KMS-11 (cell line): ENCODE results near the gene JAK1.

ENCODE experiments used
- H2AFZ ChIP-seq: fragments of 200-600 bp; sonication (generic); 2 replicates; pipeline ENCODE4 v1.6.1; 2016; ENCODE audit warnings: antibody characterized with exemption, mixed run types, low read depth
- H3K27ac ChIP-seq: fragments of 200-600 bp; sonication (generic); 2 replicates; pipeline ENCODE4 v1.6.1; 2016; ENCODE audit warnings: mild to moderate bottlenecking, mixed run types
- H3K27me3 ChIP-seq: fragments of 200-600 bp; sonication (generic); 2 replicates; pipeline ENCODE4 v1.6.1; 2017; ENCODE audit warnings: mild to moderate bottlenecking, low read depth, mixed run types, moderate library complexity; ENCODE audit not compliant: insufficient read depth
- H3K36me3 ChIP-seq: fragments of 200-600 bp; sonication (generic); 2 replicates; pipeline ENCODE4 v1.6.1; 2017; ENCODE audit warnings: mild to moderate bottlenecking, mixed run types; ENCODE audit not compliant: insufficient read depth
- H3K4me1 ChIP-seq: fragments of 200-600 bp; sonication (generic); 2 replicates; pipeline ENCODE4 v1.6.1; 2016; ENCODE audit warnings: mild to moderate bottlenecking, low read depth, mixed run types; ENCODE audit not compliant: poor library complexity, severe bottlenecking
- H3K4me2 ChIP-seq: fragments of 200-600 bp; sonication (generic); 2 replicates; pipeline ENCODE4 v1.7.0; 2016; ENCODE audit warnings: mild to moderate bottlenecking, mixed run types
- H3K4me3 ChIP-seq: fragments of 200-600 bp; sonication (generic); IDR thresholded peaks from 2 replicates; pipeline ENCODE4 v1.6.1; 2017; ENCODE audit warnings: low read depth, low read length, mixed read lengths; ENCODE audit not compliant: insufficient read depth
- H3K79me2 ChIP-seq: fragments of 200-600 bp; sonication (generic); 2 replicates; pipeline ENCODE4 v1.6.1; 2016; ENCODE audit warnings: low read depth, mixed run types; ENCODE audit not compliant: insufficient read depth
- H3K9ac ChIP-seq: fragments of 200-600 bp; sonication (generic); 2 replicates; pipeline ENCODE4 v1.6.1; 2016; ENCODE audit warnings: mild to moderate bottlenecking, mixed run types
- H4K20me1 ChIP-seq: fragments of 200-600 bp; sonication (generic); 2 replicates; pipeline ENCODE4 v1.6.1; 2016; ENCODE audit warnings: mild to moderate bottlenecking, mixed run types; ENCODE audit not compliant: insufficient read depth
- TF ChIP-seq, protein P1 (sequence below): fragments of 200-600 bp; sonication (generic); conservative IDR thresholded peaks from 2 replicates; pipeline ENCODE4 v1.6.1; 2017; ENCODE audit warnings: low read depth, mild to moderate bottlenecking, antibody characterized with exemption, low read length, moderate library complexity, mixed read lengths

Gene JAK1

DNA sequence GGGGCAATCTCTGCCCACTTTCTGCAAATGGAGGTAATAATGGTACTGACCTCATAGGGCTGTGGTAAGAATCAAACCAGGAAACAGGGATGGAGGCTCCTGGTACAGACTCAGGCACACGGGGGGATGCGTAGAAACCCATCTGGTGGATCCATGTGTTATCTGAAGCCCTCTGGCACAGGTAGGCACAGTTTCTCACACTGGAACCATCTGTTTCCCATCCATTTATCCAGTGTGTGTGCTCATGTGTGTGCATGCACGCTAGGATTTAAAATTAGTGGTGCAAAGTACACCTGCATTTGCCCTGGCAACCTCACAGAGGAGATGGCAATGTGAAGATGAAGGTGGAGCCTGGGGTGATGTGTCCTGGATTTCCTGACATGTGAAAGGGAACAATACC is 118.2 kb downstream of the JAK1 start:
- H4K20me1 ChIP-seq: no peaks in the 10 kb centered on the region
- no peaks in the 10 kb centered on the region for H3K36me3 ChIP-seq
- H2AFZ ChIP-seq: no peak overlapping the region
- no peak overlapping the region for H3K9ac ChIP-seq
- TF ChIP-seq, protein P1, sequence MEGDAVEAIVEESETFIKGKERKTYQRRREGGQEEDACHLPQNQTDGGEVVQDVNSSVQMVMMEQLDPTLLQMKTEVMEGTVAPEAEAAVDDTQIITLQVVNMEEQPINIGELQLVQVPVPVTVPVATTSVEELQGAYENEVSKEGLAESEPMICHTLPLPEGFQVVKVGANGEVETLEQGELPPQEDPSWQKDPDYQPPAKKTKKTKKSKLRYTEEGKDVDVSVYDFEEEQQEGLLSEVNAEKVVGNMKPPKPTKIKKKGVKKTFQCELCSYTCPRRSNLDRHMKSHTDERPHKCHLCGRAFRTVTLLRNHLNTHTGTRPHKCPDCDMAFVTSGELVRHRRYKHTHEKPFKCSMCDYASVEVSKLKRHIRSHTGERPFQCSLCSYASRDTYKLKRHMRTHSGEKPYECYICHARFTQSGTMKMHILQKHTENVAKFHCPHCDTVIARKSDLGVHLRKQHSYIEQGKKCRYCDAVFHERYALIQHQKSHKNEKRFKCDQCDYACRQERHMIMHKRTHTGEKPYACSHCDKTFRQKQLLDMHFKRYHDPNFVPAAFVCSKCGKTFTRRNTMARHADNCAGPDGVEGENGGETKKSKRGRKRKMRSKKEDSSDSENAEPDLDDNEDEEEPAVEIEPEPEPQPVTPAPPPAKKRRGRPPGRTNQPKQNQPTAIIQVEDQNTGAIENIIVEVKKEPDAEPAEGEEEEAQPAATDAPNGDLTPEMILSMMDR: no peak
- no peak overlapping the region for H3K4me2 ChIP-seq
- H3K27me3 ChIP-seq: no peaks in the 10 kb centered on the region
- H3K27ac ChIP-seq: no peak overlapping the region
- H3K4me1 ChIP-seq: no peaks in the 10 kb centered on the region
- H3K79me2 ChIP-seq: no peaks in the 10 kb centered on the region
- no peak overlapping the region for H3K4me3 ChIP-seq

DNA sequence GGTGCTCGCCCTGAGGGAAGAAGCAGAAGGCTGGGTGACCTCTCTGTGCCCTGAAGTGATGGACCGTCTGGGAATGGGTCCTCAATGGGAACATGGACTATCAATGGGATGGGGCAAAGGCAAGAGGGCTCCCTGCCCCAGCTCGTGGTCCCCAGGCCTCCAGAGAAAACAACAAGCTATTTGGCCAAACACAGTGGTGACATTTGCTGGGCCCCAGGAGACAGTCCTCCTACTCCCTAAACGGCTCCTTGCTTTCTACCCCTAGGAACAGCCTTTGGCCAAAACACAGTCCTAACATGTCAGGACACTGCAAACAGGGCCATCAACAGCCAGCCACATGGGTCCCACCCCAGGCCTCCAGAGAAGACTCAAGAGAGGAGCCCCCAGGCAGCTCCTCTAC is 118.7 kb downstream of the JAK1 start:
- TF ChIP-seq, protein P1: no peak
- Histone ChIP-seq H2AFZ (no peak overlapping the region), H3K27ac (no peak overlapping the region), H3K9ac (no peak overlapping the region), H3K4me1 (no peaks in the 10 kb centered on the region), H3K27me3 (no peaks in the 10 kb centered on the region), H3K36me3 (no peaks in the 10 kb centered on the region), H3K79me2 (no peaks in the 10 kb centered on the region), H3K4me3 (no peak overlapping the region), H3K4me2 (no peak overlapping the region), H4K20me1 (no peaks in the 10 kb centered on the region)

DNA sequence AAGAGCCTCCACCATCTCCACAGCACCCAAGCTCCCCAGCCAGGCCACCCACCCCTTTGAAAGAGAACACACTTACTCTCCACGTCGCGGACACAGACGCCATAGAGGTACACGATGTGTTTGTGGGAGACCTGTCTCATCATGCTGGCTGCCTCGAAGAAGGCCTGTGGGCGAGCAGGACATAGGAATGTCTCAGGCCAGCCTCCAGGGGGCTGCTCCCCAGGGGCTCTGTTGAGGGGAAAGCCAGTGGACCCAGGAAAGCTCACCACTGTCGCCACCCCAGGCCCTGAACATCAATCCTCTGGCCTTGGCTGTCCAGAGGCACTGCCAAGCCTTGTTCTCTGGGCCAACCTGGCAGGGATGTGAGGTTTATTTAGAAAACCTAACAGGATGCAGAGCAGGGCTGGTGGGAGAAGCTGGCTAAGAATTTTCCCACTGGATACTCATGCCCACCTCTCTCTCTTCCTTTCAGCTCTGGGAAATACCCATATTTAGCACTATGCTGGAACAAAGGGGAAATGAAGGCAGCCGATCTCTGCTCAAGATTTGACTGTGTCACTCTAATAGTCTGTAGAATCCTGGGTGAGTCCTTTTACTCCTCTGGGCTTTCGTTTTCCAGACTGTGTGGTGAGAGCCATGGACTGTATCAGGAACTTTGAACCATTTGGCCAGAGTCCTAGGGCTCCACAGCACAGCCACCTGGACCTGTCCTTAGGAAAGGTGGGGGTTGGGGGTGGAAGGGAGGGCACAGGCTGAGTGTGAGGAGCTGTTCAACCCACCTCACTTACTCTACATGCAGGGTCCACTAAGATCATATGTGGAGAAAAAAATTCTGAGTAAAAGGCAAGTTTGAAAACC is 119.5 kb downstream of the JAK1 start:
- H3K9ac ChIP-seq: no peak overlapping the region
- H3K4me2 ChIP-seq: no peak overlapping the region
- H3K4me1 ChIP-seq: no peaks in the 10 kb centered on the region
- no peaks in the 10 kb centered on the region for H4K20me1 ChIP-seq
- TF ChIP-seq, protein P1: no peak
- H2AFZ ChIP-seq: no peak overlapping the region
- no peaks in the 10 kb centered on the region for H3K79me2 ChIP-seq
- H3K36me3 ChIP-seq: no peaks in the 10 kb centered on the region
- H3K4me3 ChIP-seq: no peak overlapping the region
- H3K27ac ChIP-seq: no peak overlapping the region
- no peaks in the 10 kb centered on the region for H3K27me3 ChIP-seq

DNA sequence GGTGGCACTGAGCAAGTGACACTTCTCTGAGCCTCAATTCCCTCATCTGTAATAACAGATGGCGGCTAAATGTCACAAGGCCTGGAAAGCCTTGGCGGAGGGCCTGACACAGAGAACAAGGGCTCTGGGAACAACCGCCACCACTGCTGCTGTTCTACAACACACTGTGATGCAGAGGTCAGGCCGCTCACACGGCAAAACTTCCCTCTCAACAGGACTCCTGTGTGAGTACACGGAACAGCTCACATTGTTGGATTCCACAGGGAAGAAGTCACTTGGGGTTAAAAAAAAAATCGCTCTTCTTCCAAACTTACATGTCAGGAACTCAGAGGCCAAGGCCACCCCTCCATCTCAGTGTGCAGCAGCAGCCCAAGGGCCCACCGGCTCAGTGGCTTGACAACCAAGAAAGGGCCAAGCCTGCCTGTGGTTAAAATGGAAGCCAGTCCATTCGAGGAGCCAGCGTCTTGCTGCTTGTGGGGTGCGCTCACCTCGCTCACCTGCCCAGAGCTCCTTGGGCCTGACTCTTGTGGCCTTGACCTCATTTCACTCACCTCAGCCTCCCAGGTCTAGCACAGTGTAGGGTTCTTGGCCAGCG is 120.4 kb downstream of the JAK1 start:
- H3K9ac ChIP-seq: no peak overlapping the region
- no peaks in the 10 kb centered on the region for H3K4me1 ChIP-seq
- H3K27me3 ChIP-seq: no peaks in the 10 kb centered on the region
- H3K79me2 ChIP-seq: no peaks in the 10 kb centered on the region
- no peaks in the 10 kb centered on the region for H3K36me3 ChIP-seq
- H3K4me2 ChIP-seq: no peak overlapping the region
- no peak overlapping the region for H3K4me3 ChIP-seq
- H3K27ac ChIP-seq: no peak overlapping the region
- TF ChIP-seq, protein P1: no peak
- no peaks in the 10 kb centered on the region for H4K20me1 ChIP-seq
- no peak overlapping the region for H2AFZ ChIP-seq
